ENCODE results near the gene XRCC1.
A peak's percentile ranks its signal among the peaks of the same experiment; 100 is the strongest.
"Not testable (repeated sequence)": the region's sequence is repeated elsewhere in the genome, so short reads cannot be mapped to it uniquely, and the experiment has no call there.

The XRCC1 gene

GRCh38 chr19:43594710-43595604 is 19.6 kb upstream of the XRCC1 start:
- H3K9ac ChIP-seq (ENCODE audit: low read depth, low read length), result peak overlapping the region; percentile 69
- no peaks in the 10 kb centered on the region for H3K9me3 ChIP-seq (ENCODE audit: control insufficient read depth, insufficient read depth, low read length)
- H3K36me3 ChIP-seq (ENCODE audit: insufficient read depth, low read length), result peaks cover 6% of the 10 kb centered on the region; the same call in 1 of the 2 replicates
- H3K4me1 ChIP-seq (ENCODE audit: insufficient read depth, low read length), result no peaks in the 10 kb centered on the region

GRCh38 chr19:43594081-43594697 is 18.9 kb upstream of the XRCC1 start:
- Histone ChIP-seq H3K4me1 (ENCODE audit: insufficient read depth, low read length) (no peaks in the 10 kb centered on the region), H3K9ac (ENCODE audit: low read depth, low read length) (no peak overlapping the region), H3K36me3 (ENCODE audit: insufficient read depth, low read length) (peaks cover 4% of the 10 kb centered on the region; the same call in 1 of the 2 replicates), H3K9me3 (ENCODE audit: control insufficient read depth, insufficient read depth, low read length) (no peaks in the 10 kb centered on the region)

- peaks cover 4% of the 10 kb centered on the region; the same call in 1 of the 2 replicates for H3K36me3 ChIP-seq (ENCODE audit: insufficient read depth, low read length)
- no peaks in the 10 kb centered on the region for H3K9me3 ChIP-seq (ENCODE audit: control insufficient read depth, insufficient read depth, low read length)
- H3K9ac ChIP-seq (ENCODE audit: low read depth, low read length), result no peak overlapping the region
- H3K4me1 ChIP-seq (ENCODE audit: insufficient read depth, low read length), result no peaks in the 10 kb centered on the region
Observed at GRCh38 chr19:43592800-43593350, 17.5 kb upstream of the XRCC1 start.

GRCh38 chr19:43591904-43592772 is 16.8 kb upstream of the XRCC1 start:
- Histone ChIP-seq H3K36me3 (ENCODE audit: insufficient read depth, low read length) (peaks cover 4% of the 10 kb centered on the region; the same call in 1 of the 2 replicates), H3K9ac (ENCODE audit: low read depth, low read length) (no peak overlapping the region), H3K4me1 (ENCODE audit: insufficient read depth, low read length) (no peaks in the 10 kb centered on the region), H3K9me3 (ENCODE audit: control insufficient read depth, insufficient read depth, low read length) (no peaks in the 10 kb centered on the region)

DNA sequence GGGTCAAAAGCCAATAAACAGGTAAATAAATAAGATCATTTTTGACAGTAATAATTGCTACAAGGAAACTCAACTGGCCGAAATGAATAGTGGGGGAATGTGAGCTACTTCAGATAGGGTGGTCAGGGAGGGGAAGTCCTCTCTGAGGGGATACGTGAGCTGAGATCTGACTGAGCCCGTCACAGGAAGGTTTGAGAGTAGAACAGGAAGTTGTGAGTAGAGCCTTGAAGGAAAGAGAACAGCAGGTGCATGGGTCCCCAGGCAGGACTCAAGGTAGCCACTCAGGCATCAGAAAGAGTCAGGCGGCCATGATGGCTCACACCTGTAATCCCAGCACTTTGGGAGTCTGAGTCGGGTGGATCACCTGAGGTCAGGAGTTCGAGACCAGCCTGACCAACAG is 14.4 kb upstream of the XRCC1 start:
- Histone ChIP-seq H3K9me3 (ENCODE audit: control insufficient read depth, insufficient read depth, low read length) (no peaks in the 10 kb centered on the region), H3K36me3 (ENCODE audit: insufficient read depth, low read length) (peaks cover 4% of the 10 kb centered on the region; the same call in 1 of the 2 replicates), H3K4me1 (ENCODE audit: insufficient read depth, low read length) (no peaks in the 10 kb centered on the region), H3K9ac (ENCODE audit: low read depth, low read length) (no peak overlapping the region)

DNA sequence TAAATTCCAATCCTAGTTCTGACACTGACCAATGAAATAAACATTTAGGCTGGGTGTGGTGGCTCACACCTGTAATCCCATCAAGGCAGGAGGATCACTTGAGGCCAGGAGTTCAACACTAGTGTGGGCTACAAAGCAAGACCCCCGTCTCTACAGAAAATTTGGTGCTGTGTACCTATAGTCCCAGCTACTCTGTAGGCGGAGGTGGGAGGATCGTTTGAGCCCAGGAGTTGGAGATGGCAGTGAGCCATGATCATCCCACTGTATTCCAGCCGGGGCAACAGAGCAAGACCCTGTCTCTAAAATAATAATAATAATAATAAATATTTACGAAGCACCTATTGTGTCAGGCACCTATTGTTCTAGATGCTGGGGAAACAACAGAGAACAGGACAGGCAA is 13.9 kb upstream of the XRCC1 start:
- Histone ChIP-seq H3K9ac (ENCODE audit: low read depth, low read length) (no peak overlapping the region), H3K36me3 (ENCODE audit: insufficient read depth, low read length) (peaks cover 4% of the 10 kb centered on the region; the same call in 1 of the 2 replicates), H3K4me1 (ENCODE audit: insufficient read depth, low read length) (no peaks in the 10 kb centered on the region), H3K9me3 (ENCODE audit: control insufficient read depth, insufficient read depth, low read length) (no peaks in the 10 kb centered on the region)

DNA sequence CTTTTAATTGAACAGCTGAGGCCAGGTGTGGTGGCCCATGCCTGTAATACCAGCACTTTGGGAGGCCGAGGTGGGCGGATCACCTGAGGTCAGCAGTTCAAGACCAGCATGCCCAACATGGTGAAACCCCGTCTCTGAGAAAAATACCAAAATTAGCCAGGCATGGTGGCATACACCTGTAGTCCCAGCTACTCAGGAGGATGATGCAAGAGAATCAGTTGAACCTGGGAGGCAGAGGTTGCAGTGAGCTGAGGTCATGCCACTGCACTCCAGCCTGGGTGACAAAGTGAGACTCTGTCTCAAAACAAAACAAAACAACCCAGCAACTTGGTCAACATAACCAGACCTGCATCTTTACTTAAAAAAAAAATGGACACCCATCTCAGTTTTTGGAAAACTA is 11.7 kb upstream of the XRCC1 start:
- not testable (repeated sequence) for H3K9ac ChIP-seq (ENCODE audit: low read depth, low read length); H3K36me3 ChIP-seq (ENCODE audit: insufficient read depth, low read length); H3K9me3 ChIP-seq (ENCODE audit: control insufficient read depth, insufficient read depth, low read length); H3K4me1 ChIP-seq (ENCODE audit: insufficient read depth, low read length)

- Histone ChIP-seq H3K9me3 (ENCODE audit: control insufficient read depth, insufficient read depth, low read length) (no peaks in the 10 kb centered on the region), H3K4me1 (ENCODE audit: insufficient read depth, low read length) (peaks cover 3% of the 10 kb centered on the region; the same call in 1 of the 2 replicates), H3K9ac (ENCODE audit: low read depth, low read length) (no peak overlapping the region), H3K36me3 (ENCODE audit: insufficient read depth, low read length) (no peaks in the 10 kb centered on the region)
Observed at GRCh38 chr19:43586346-43586745, 11.0 kb upstream of the XRCC1 start.

- peaks cover 3% of the 10 kb centered on the region; the same call in 1 of the 2 replicates for H3K4me1 ChIP-seq (ENCODE audit: insufficient read depth, low read length)
- H3K36me3 ChIP-seq (ENCODE audit: insufficient read depth, low read length), result no peaks in the 10 kb centered on the region
- no peak overlapping the region for H3K9ac ChIP-seq (ENCODE audit: low read depth, low read length)
- H3K9me3 ChIP-seq (ENCODE audit: control insufficient read depth, insufficient read depth, low read length), result no peaks in the 10 kb centered on the region
Observed at GRCh38 chr19:43584484-43584883, 9.2 kb upstream of the XRCC1 start.

DNA sequence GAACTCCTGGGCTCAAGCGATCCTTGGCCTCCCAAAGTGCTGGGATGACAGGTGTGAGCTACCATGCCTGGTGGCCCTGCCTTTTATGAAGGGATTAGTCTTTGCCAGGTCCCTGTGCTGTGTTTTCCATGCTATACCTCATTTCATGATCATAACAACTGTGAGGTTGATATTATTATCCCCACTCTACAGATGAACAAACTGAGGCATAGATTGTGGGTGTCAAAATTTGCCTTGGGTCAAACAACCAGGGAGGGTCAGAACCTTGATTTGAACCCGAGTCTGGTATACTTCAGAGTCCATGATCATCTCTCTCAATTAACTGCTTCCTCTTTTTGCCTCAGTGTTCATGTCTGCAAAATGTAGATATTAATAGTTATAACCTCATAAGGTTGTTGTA is 7.2 kb upstream of the XRCC1 start:
- no peaks in the 10 kb centered on the region for H3K36me3 ChIP-seq (ENCODE audit: insufficient read depth, low read length)
- H3K9me3 ChIP-seq (ENCODE audit: control insufficient read depth, insufficient read depth, low read length), result no peaks in the 10 kb centered on the region; the same call in 1 of the 2 replicates
- H3K9ac ChIP-seq (ENCODE audit: low read depth, low read length), result no peak overlapping the region
- peaks cover 3% of the 10 kb centered on the region; the same call in 1 of the 2 replicates for H3K4me1 ChIP-seq (ENCODE audit: insufficient read depth, low read length)

DNA sequence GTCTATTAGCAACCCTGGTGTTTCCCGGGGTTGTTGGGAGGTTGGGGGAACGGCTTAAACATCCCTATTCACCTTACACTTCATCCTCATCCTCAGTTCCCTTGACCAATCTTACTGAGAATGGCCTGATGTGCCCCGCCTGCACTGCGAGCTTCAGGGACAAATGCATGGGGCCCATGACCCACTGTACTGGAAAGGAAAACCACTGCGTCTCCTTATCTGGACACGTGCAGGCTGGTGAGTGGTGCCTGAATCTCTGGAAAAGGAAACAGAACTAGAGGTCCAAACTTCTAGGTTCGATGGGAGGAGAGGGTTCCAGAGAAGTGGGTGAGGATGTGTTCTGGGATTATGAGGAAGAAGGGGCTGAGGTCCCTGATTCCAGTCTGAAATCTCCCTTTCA is 6.1 kb upstream of the XRCC1 start:
- Histone ChIP-seq H3K36me3 (ENCODE audit: insufficient read depth, low read length) (no peaks in the 10 kb centered on the region), H3K4me1 (ENCODE audit: insufficient read depth, low read length) (peaks cover 3% of the 10 kb centered on the region; the same call in 1 of the 2 replicates), H3K9ac (ENCODE audit: low read depth, low read length) (peak overlapping the region; percentile 61), H3K9me3 (ENCODE audit: control insufficient read depth, insufficient read depth, low read length) (no peaks in the 10 kb centered on the region; the same call in 1 of the 2 replicates)

- H3K4me1 ChIP-seq (ENCODE audit: insufficient read depth, low read length), result peaks cover 9% of the 10 kb centered on the region; the same call in 1 of the 2 replicates
Observed at GRCh38 chr19:43578787-43579186, 3.5 kb upstream of the XRCC1 start.

DNA sequence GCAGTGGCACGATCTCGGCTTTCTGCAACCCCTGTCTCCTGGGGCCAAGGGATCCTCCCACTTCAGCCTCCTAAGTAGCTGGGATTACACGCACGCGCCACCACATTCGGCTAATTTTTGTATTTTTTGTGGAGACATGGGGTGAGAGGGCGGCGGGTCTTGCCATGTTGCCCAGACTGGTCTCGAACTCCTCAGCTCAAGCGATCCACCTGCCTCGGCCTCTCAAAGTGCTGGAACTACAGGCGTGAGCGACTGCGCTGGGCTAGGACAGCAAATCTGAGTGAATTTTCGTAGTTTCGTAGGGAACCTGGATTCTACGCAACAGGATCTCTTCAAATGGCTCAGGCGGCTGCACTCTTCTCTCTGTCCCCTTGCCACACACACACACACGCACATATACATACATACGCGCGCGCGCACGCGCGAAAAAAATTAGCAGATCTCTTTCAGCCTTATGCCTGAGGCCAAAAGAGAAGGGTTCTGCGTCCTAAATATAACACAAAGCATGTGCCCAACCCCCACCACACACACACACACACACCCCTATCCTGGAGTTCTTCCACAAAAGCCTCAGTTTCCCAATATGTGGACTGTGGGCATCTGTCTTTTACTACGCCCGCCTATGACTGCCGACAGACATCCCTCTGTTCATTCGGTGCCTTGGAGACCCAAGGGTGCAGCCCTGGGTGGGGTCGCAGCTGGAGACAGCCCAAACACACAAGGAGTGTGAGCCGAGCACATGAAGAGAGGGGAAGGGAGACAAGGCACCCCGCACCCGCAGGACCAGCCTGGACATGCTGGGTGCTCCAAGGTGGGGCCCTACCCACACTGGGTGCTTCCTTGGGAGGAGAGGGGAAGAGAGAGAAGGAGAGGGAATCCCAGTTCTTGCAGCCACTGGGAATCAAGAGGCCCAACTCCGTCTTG is 890 bp upstream of the XRCC1 start:
- Histone ChIP-seq H3K9ac (ENCODE audit: low read depth, low read length) (peak overlapping the region; percentile 47), H3K9me3 (ENCODE audit: control insufficient read depth, insufficient read depth, low read length) (no peaks in the 10 kb centered on the region; the same call in 1 of the 2 replicates), H3K4me1 (ENCODE audit: insufficient read depth, low read length) (peaks cover 6% of the 10 kb centered on the region; the same call in 1 of the 2 replicates), H3K36me3 (ENCODE audit: insufficient read depth, low read length) (no peaks in the 10 kb centered on the region; the same call in 1 of the 2 replicates)

More at GRCh38 chr19:43578787-43579186, 3.5 kb upstream of the XRCC1 start:
- Histone ChIP-seq H3K9ac (ENCODE audit: low read depth, low read length) (no peak overlapping the region), H3K36me3 (ENCODE audit: insufficient read depth, low read length) (no peaks in the 10 kb centered on the region), H3K9me3 (ENCODE audit: control insufficient read depth, insufficient read depth, low read length) (no peaks in the 10 kb centered on the region; the same call in 1 of the 2 replicates)

Data from ES-I3 (cell line).